NCI-H748 (cell line): ENCODE measurements around the gene PPP6C.
"Not testable (repeated sequence)": the region's sequence is repeated elsewhere in the genome, so short reads cannot be mapped to it uniquely, and the experiment has no call there.

ENCODE experiments used
- DNase-seq: peaks from one replicate; lab custom pipeline; 2025; ENCODE audit not compliant: unreplicated experiment; lab: John Stamatoyannopoulos, UW

Gene PPP6C

DNA sequence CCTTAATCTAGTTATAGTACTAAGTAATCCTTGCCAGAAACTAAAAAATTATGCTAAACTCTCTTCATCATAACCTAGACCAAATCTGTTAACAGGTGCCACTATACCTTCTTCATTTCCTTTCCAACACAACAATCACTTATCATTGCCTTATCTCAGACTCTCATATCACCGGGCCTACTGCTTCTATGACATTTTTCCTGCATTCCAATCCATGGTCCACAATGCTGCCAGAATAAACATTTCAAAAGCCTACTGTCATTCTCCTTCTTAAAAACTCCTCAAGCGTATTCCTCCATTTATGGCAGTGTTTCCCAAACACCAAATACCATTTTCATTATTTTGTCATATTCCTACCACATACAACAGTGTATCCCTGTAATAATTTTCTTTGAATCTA is 6.5 kb downstream of the PPP6C start:
- DNase-seq, result no peak

DNA sequence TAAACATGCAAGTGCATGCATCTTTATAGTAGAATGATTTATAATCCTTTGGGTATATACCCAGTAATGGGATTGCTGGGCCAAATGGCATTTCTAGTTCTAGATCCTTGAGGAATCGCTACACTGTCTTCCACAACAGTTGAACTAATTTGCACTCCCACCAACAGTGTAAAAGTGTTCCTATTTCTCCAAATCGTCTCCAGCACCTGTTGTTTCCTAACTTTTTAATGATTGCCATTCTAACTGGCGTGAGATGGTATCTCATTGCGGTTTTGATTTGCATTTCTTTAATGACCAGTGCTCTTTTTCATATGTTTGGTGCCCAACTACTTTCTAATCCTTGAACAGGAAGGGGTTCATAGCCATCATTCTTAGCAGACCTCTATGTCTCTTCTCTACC is 7.8 kb downstream of the PPP6C start:
- not testable (repeated sequence) for DNase-seq

DNA sequence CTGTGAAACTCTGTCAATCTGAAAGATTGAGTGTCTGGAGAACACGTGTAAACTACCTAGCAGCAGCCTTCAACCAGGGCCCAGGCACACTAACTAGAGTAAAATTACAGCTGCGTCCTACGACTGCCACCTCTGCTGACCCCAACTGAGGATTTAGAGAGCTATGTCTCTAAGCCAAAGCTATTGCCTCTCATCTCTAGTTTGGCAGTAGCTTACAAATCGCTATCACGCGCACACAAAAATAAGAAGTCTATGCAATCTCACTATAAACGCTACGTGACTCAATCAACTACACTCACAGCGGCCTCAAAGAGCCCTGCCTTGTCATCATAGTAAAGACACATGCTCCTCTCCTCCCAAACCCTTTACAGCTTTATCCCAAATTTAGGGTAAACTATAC is 8.7 kb downstream of the PPP6C start:
- no peak for DNase-seq

GRCh38 chr9:125179776-125180175 is 9.8 kb downstream of the PPP6C start:
- DNase-seq, result not testable (repeated sequence)

DNA sequence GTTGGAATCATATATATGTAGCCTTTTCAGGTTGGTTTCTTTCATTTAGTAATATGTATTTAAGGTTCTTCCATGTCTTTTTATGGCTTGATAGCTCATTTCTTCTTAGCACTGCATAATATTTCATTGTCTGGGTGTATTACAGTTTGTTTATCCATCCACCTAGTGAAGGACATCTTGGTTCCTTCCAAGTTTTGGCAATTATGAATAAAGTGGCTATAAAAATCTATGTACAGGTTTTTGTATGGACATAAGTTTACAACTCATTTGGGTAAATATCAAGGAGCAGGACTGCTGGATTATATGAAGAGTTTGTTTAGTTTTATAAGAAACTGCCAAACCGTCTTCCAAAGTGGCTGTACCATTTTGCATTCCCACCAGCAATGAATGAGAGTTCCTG is 11.7 kb downstream of the PPP6C start:
- DNase-seq, result no peak

DNA sequence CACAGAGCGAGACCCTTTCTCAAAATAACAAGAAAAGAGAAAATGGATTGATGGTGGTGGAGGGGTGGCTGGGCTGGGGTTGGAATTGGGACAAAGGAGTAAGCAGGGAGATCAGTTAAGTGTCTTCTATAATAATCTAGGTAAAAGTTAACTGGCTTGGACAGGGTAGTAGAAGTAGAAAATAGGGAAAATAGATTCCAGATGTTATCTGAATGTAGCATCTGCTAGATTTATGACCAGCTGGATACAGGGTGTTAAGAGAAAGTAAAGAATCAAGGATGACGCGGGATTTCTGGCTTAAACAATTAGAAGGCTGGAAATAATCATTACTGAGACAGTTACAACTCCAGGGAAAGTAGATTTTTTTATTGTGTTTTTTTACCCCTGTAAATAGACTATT is 13.0 kb downstream of the PPP6C start:
- no peak for DNase-seq

GRCh38 chr9:125172031-125172755 is 17.4 kb downstream of the PPP6C start:
- no peak for DNase-seq

GRCh38 chr9:125169895-125170294 is 19.7 kb downstream of the PPP6C start:
- DNase-seq, result no peak

DNA sequence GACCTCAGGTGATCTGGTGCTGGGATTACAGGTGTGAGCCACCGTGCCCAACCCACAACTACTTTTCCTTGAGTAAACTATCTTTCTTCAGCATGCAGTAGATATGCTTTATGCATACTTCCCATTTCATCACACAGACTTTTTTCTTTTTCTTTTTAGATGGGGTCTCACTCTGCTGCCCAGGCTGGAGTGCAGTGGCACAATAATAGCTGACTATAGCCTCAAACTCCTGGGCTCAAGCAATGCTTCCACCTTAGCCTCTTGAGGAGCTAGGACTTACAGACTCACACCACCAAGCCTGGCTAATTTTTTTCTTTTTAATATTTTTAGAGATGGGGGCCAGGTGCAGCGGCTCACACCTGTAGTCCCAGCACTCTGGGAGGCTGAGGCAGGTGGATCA is 22.8 kb downstream of the PPP6C start:
- no peak for DNase-seq

- DNase-seq, result not testable (repeated sequence)
These were observed 26.7 kb downstream of the PPP6C start for GRCh38 chr9:125162891-125163290.

GRCh38 chr9:125161284-125161918 is 28.2 kb downstream of the PPP6C start:
- DNase-seq, result no peak

DNA sequence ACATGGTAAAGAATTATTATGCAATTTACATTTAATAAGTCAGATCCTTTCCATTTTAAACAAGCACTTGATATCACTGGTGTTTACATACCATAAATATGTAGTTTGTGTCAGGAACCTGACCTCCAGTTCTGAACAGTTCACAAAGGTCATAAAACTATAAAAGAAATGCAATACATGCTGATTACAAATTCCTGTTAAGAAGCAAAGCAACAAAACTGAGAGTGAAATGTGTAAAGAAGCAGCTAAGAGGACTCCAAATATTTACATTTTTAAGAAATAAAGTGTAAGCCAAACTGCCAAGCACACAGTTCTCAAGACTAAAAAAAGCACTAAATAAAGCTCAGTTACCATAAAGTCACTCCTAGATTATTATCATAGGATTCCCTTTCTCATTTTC is 28.9 kb downstream of the PPP6C start:
- no peak for DNase-seq

DNA sequence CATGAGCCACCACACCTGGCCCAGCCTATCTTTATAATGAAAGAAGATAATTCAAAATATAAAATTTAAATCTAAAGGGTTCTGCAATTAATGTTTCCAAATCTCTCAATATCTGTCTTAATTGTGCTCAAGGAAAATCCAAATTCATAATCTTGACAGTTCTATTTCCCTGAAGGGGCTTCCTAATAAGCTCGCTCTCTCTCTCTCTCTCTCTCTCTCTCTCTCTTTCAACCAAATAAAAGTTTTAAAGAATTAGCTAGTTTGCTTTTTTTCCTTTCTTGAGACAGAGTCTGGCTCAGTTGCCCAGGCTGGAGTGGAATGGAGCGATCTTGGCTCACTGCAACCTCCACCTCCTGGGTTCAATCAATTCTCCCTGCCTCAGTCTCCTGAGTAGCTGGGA is 33.1 kb downstream of the PPP6C start:
- DNase-seq, result no peak

- DNase-seq, result no peak
These were observed 35.8 kb downstream of the PPP6C start for GRCh38 chr9:125153712-125154367.

GRCh38 chr9:125151730-125152129 is 37.9 kb downstream of the PPP6C start:
- DNase-seq, result no peak

DNA sequence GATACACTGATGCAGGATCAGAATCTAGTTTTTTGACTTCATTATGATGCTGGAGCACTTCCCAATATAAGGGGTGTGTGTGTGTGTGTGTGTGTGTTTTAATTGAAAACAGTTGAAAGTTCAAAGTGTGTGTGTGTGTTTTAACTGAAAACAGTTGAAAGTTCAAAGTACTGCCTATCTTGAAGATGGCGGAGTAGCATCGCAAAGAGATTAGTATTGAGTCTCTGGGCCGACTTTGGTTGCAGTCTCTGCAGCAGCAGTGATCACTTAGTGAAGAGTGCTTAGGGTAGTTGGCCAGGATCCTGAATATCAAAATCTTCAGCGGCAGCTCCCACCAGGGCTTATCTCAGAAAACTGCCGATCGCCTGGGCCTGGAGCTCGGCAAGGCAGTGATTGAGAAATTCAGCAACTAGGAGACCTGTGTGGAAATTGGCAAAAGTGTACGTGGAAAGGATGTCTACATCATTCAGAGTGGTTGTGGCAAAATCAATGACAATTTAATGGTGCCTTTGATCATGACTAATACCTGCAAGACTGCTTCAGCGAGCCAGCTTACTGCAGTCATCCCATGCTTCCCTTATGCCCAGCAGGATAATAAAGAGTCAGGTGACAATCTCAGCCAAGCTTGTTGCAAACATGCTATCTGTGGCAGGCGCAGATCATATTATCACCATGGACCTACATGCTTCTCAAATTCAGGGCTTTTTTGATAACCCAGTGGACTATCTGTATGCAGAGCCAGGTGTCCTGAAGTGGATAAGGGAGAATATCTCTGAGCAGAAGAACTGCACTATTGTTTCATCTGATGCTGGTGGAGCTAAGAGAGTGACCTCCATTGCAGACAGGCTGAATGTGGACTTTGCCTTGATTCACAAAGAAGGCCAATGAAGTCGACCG is 39.0 kb downstream of the PPP6C start:
- no peak for DNase-seq

GRCh38 chr9:125147401-125147951 is 42.1 kb downstream of the PPP6C start:
- no peak for DNase-seq

DNA sequence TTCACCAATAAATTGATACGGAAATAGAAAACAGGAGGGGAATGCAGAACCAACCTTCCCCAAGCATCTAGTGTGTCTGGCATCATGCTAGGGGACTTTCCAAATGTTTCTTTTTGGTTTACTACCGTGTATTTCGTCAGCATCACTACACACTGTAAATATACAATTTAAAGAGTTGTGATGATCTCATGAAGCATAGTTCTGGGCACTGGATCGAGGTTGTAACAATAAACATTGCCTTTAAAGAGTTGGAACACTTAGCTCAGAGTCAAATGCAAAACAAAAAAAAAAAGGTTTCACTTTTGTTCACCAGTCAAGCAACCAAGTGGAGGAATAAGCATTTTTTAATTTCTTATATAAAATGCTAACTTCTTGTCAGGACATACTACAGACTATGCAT is 43.4 kb downstream of the PPP6C start:
- no peak for DNase-seq

- no peak for DNase-seq
These were observed 44.2 kb downstream of the PPP6C start for GRCh38 chr9:125145425-125145824.

- peak; percentile 99 for DNase-seq
These were observed 46.1 kb downstream of the PPP6C start, which contains the start of gene SCAI for GRCh38 chr9:125143377-125144090. Gene SCAI (minus strand): TSS chr9:125143528. CDS start chr9:125143437, 91 bp downstream.
